Mammary epithelial cell (primary cell): Measurements from ENCODE around the gene PKHD1.

Experiments used
- EZH2 ChIP-seq: IDR thresholded peaks from 2 replicates; pipeline ENCODE4 v1.6.1; 2012; ENCODE audit warnings: low read length, inconsistent platforms, borderline replicate concordance
- TF ChIP-seq, protein P1 (sequence below), 2 donors: IDR thresholded peaks in 1 of 2; conservative IDR thresholded peaks in 1 of 2; 2 replicates each; pipeline ENCODE4 v1.5.1; 2011 to 2012; ENCODE audit warnings: inconsistent platforms in 2 of 2, low read length in 2 of 2, mild to moderate bottlenecking in 2 of 2, control low read depth in 1 of 2, low read depth in 1 of 2; ENCODE audit not compliant: insufficient read depth in 1 of 2; ENCODE audit errors: extremely low read depth in 1 of 2

- TF ChIP-seq, protein P1, sequence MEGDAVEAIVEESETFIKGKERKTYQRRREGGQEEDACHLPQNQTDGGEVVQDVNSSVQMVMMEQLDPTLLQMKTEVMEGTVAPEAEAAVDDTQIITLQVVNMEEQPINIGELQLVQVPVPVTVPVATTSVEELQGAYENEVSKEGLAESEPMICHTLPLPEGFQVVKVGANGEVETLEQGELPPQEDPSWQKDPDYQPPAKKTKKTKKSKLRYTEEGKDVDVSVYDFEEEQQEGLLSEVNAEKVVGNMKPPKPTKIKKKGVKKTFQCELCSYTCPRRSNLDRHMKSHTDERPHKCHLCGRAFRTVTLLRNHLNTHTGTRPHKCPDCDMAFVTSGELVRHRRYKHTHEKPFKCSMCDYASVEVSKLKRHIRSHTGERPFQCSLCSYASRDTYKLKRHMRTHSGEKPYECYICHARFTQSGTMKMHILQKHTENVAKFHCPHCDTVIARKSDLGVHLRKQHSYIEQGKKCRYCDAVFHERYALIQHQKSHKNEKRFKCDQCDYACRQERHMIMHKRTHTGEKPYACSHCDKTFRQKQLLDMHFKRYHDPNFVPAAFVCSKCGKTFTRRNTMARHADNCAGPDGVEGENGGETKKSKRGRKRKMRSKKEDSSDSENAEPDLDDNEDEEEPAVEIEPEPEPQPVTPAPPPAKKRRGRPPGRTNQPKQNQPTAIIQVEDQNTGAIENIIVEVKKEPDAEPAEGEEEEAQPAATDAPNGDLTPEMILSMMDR (conservative IDR thresholded peaks at IDR 0.05 in 1 of 2, IDR thresholded peaks at IDR 0.05 in 1 of 2; ENCODE audit: extremely low read depth in 1 of 2, insufficient read depth in 1 of 2, low read depth in 1 of 2, low read length in 2 of 2) = no peak
- no peak for TF ChIP-seq EZH2
Observed at GRCh38 chr6:52065621-52066020, 21.8 kb downstream of the PKHD1 start.
